Gastrocnemius medialis (tissue), 4 donors: ENCODE data around the gene LRRC31.

ENCODE experiments used
- CTCF ChIP-seq, 5 experiments: fragments of 450-650 bp in 3 of 5; fragments of 200-600 bp in 2 of 5; sonication (generic) in 2 of 5; IDR thresholded peaks in 4 of 5; conservative IDR thresholded peaks in 1 of 5; 1 replicate in 4 of 5; 2 replicates in 1 of 5; pipeline ENCODE4 v1.5.1; 2016 to 2019; ENCODE audit warnings: antibody characterized with exemption in 5 of 5, mild to moderate bottlenecking in 3 of 5, moderate library complexity in 3 of 5
- POLR2A ChIP-seq, 2 donors: fragments of 450-650 bp; IDR thresholded peaks; one replicate each; pipeline ENCODE4 v1.6.1; 2017; ENCODE audit warnings: antibody characterized with exemption in 2 of 2, mild to moderate bottlenecking in 2 of 2, moderate library complexity in 2 of 2

GRCh38 chr3:169813278-169813677, 56.5 kb downstream of the LRRC31 start:
- TF ChIP-seq CTCF (IDR thresholded peaks at IDR 0.05 in 4 of 5, conservative IDR thresholded peaks at IDR 0.05 in 1 of 5) (no peak), POLR2A (IDR thresholded peaks at IDR 0.05) (no peak)
